CD4-positive, alpha-beta T cell treated with Interleukin-4 for 1 hour (primary cell): Measurements from ENCODE around the gene RNU4-1.
"Not testable (repeated sequence)": the region's sequence is repeated elsewhere in the genome, so short reads cannot be mapped to it uniquely, and the experiment has no call there.

ENCODE experiments used
- DNase-seq, 2 donors: peaks; one replicate each; pipeline ENCODE4 v3.0.0-alpha.2; 2020 to 2022

Gene RNU4-1

GRCh38 chr12:120292661-120293531 lies at the start of gene RNU4-1:
TSS of gene RNU4-1 (minus strand) at chr12:120293237.
- peak; percentile 93 for DNase-seq

- no peak for DNase-seq
These were observed 49.4 kb upstream of the RNU4-1 start for GRCh38 chr12:120342175-120343038.

- DNase-seq = no peak
These were observed 46.2 kb upstream of the RNU4-1 start for GRCh38 chr12:120339256-120339655.

GRCh38 chr12:120337730-120338129 lies 44.7 kb upstream of the RNU4-1 start:
- no peak for DNase-seq

GRCh38 chr12:120336392-120336791 lies 43.4 kb upstream of the RNU4-1 start:
- DNase-seq = not testable (repeated sequence)

GRCh38 chr12:120335447-120335846 lies 42.4 kb upstream of the RNU4-1 start:
- peak; percentile 12 to 43 for DNase-seq

- no peak for DNase-seq
These were observed 39.5 kb upstream of the RNU4-1 start for GRCh38 chr12:120332523-120332922.

GRCh38 chr12:120332041-120332440 lies 39.0 kb upstream of the RNU4-1 start:
- no peak for DNase-seq

GRCh38 chr12:120331390-120331789 lies 38.4 kb upstream of the RNU4-1 start:
- no peak for DNase-seq

GRCh38 chr12:120328228-120328627 lies 35.2 kb upstream of the RNU4-1 start:
- DNase-seq = no peak

- no peak for DNase-seq
These were observed 34.6 kb upstream of the RNU4-1 start, which contains the start of gene PLA2G1B for GRCh38 chr12:120327593-120327992. TSS of gene PLA2G1B (minus strand) at chr12:120327779. CDS start at chr12:120327753, 26 bp downstream.

- no peak for DNase-seq
These were observed 31.9 kb upstream of the RNU4-1 start for GRCh38 chr12:120324841-120325417.

- no peak for DNase-seq
These were observed 30.7 kb upstream of the RNU4-1 start for GRCh38 chr12:120323772-120324171.

GRCh38 chr12:120321382-120322202 lies 28.6 kb upstream of the RNU4-1 start:
- DNase-seq = no peak

GRCh38 chr12:120317224-120318105 lies 24.4 kb upstream of the RNU4-1 start:
- DNase-seq = peak; percentile 100

- DNase-seq = no peak
These were observed 23.8 kb upstream of the RNU4-1 start for GRCh38 chr12:120316798-120317223.

GRCh38 chr12:120314220-120314619 lies 21.2 kb upstream of the RNU4-1 start:
- no peak for DNase-seq

- DNase-seq = peak; percentile 91 to 94
These were observed 9.2 kb upstream of the RNU4-1 start, which contains the start of gene SIRT4 for GRCh38 chr12:120301962-120302815. TSS of gene SIRT4 (plus strand) at chr12:120302321. CDS start at chr12:120303562, 1,241 bp downstream.

- no peak for DNase-seq
These were observed 701 bp downstream of the RNU4-1 start for GRCh38 chr12:120292411-120292660.

- peak; percentile 16 to 24 for DNase-seq
These were observed 2.3 kb downstream of the RNU4-1 start for GRCh38 chr12:120290609-120291305.
